M059J (cell line): ENCODE results near the gene WDFY2. TPM values are rescaled to one million over a fixed set of nuclear protein-coding genes. Genes with fewer than 3 reads are reported as not detected.

Source experiments
- DNase-seq: peaks from one replicate; pipeline ENCODE4 v3.0.0-alpha.2; 2012; ENCODE audit warnings: low read depth
- total RNA-seq: library from RNA; depleted of rRNA; stranded (reverse); fragments of >200 nt; shearing (Covaris generic); gene quantifications from 2 replicates; pipeline ENCODE4 v1.2.3, GENCODE V29; 2014

Gene WDFY2
- total RNA-seq, 1 experiment from 2014 or later = 3.1 TPM

GRCh38 chr13:51770681-51771417, 186.6 kb downstream of the WDFY2 start:
- DNase-seq = no peak

GRCh38 chr13:51771418-51772104, 187.3 kb downstream of the WDFY2 start:
- no peak for DNase-seq

GRCh38 chr13:51772105-51772455, 187.8 kb downstream of the WDFY2 start:
- no peak for DNase-seq

GRCh38 chr13:51772781-51773180, 188.5 kb downstream of the WDFY2 start:
- DNase-seq = no peak

GRCh38 chr13:51773515-51773914, 189.3 kb downstream of the WDFY2 start:
- no peak for DNase-seq

- no peak for DNase-seq
These were observed 191.9 kb downstream of the WDFY2 start for GRCh38 chr13:51776179-51776578.

- no peak for DNase-seq
These were observed 193.7 kb downstream of the WDFY2 start for GRCh38 chr13:51777921-51778320.

GRCh38 chr13:51778392-51778791, 194.1 kb downstream of the WDFY2 start:
- DNase-seq = no peak

- DNase-seq = no peak
These were observed 195.8 kb downstream of the WDFY2 start for GRCh38 chr13:51780099-51780498.

- DNase-seq = peak; percentile 39
These were observed 197.2 kb downstream of the WDFY2 start for GRCh38 chr13:51781246-51782022.

GRCh38 chr13:51782026-51782710, 197.9 kb downstream of the WDFY2 start:
- DNase-seq = no peak

- DNase-seq = no peak
These were observed 199.3 kb downstream of the WDFY2 start for GRCh38 chr13:51783428-51784094.

- DNase-seq = no peak
These were observed 199.8 kb downstream of the WDFY2 start for GRCh38 chr13:51784097-51784496.

GRCh38 chr13:51785712-51786424, 201.6 kb downstream of the WDFY2 start:
- DNase-seq = no peak

GRCh38 chr13:51786425-51787265, 202.4 kb downstream of the WDFY2 start:
- DNase-seq = no peak

GRCh38 chr13:51793570-51794271, 209.5 kb downstream of the WDFY2 start:
- peak; percentile 82 for DNase-seq

GRCh38 chr13:51794964-51795363, 210.7 kb downstream of the WDFY2 start:
- DNase-seq = no peak

- no peak for DNase-seq
These were observed 211.2 kb downstream of the WDFY2 start for GRCh38 chr13:51795419-51795818.

- DNase-seq = no peak
These were observed 212.3 kb downstream of the WDFY2 start for GRCh38 chr13:51796546-51796945.
